ENCODE data around the gene FABP3.

GRCh38 chr1:31370021-31370420 lies 2.9 kb downstream of the FABP3 start:
- TF ChIP-seq EZH2 (IDR thresholded peaks at IDR 0.05; ENCODE audit: low read length, unreplicated experiment): no peak
- TF ChIP-seq CTCF (conservative IDR thresholded peaks at IDR 0.05; ENCODE audit: low read depth, low read length): no peak

Measured in PC-3 (cell line).